Measurements from ENCODE around the gene TMPRSS11A.

The TMPRSS11A gene

GRCh38 chr4:67963356-67963755 lies at the start of gene TMPRSS11A:
Gene TMPRSS11A (minus strand): TSS chr4:67963493. CDS start chr4:67963393, 100 bp downstream.
- Histone ChIP-seq H3K4me1 (ENCODE audit: control insufficient read depth in 1 of 2, insufficient read depth in 1 of 2, low read depth in 1 of 2, low read length in 1 of 2) (no peaks in the 10 kb centered on the region), H3K27me3 (no peaks in the 10 kb centered on the region), H3K27ac (no peak within 1 kb of the TSS), H3K36me3 (no peaks in the 10 kb centered on the region), H3K9me3 (no peaks in the 10 kb centered on the region), H3K4me3 (ENCODE audit: low read depth in 1 of 2, low read length in 1 of 2) (no peak within 1 kb of the TSS)
- no peak for TF ChIP-seq CTCF (IDR thresholded peaks at IDR 0.05)

- Histone ChIP-seq H3K36me3 (no peaks in the 10 kb centered on the region), H3K4me3 (ENCODE audit: low read depth in 1 of 2, low read length in 1 of 2) (no peak overlapping the region), H3K27ac (no peak overlapping the region), H3K27me3 (no peaks in the 10 kb centered on the region), H3K4me1 (ENCODE audit: control insufficient read depth in 1 of 2, insufficient read depth in 1 of 2, low read depth in 1 of 2, low read length in 1 of 2) (no peaks in the 10 kb centered on the region), H3K9me3 (no peaks in the 10 kb centered on the region)
- TF ChIP-seq CTCF (IDR thresholded peaks at IDR 0.05) = no peak
These were observed 48.4 kb upstream of the TMPRSS11A start for GRCh38 chr4:68011684-68012083.

- Histone ChIP-seq H3K4me3 (ENCODE audit: low read depth in 1 of 2, low read length in 1 of 2) (no peak overlapping the region), H3K4me1 (ENCODE audit: control insufficient read depth in 1 of 2, insufficient read depth in 1 of 2, low read depth in 1 of 2, low read length in 1 of 2) (no peaks in the 10 kb centered on the region), H3K36me3 (no peaks in the 10 kb centered on the region), H3K27me3 (no peaks in the 10 kb centered on the region), H3K9me3 (no peaks in the 10 kb centered on the region), H3K27ac (no peak overlapping the region)
- no peak for TF ChIP-seq CTCF (IDR thresholded peaks at IDR 0.05)
These were observed 39.6 kb upstream of the TMPRSS11A start for GRCh38 chr4:68002906-68003305.

GRCh38 chr4:67996127-67996526 lies 32.8 kb upstream of the TMPRSS11A start:
- no peak overlapping the region for H3K27ac ChIP-seq
- TF ChIP-seq CTCF (IDR thresholded peaks at IDR 0.05) = no peak
- H3K27me3 ChIP-seq = no peaks in the 10 kb centered on the region
- H3K4me1 ChIP-seq (ENCODE audit: control insufficient read depth in 1 of 2, insufficient read depth in 1 of 2, low read depth in 1 of 2, low read length in 1 of 2) = no peaks in the 10 kb centered on the region
- no peaks in the 10 kb centered on the region for H3K9me3 ChIP-seq
- H3K4me3 ChIP-seq (ENCODE audit: low read depth in 1 of 2, low read length in 1 of 2) = no peak overlapping the region
- H3K36me3 ChIP-seq = no peaks in the 10 kb centered on the region

- Histone ChIP-seq H3K4me3 (ENCODE audit: low read depth in 1 of 2, low read length in 1 of 2) (no peak overlapping the region), H3K27ac (no peak overlapping the region), H3K9me3 (no peaks in the 10 kb centered on the region), H3K27me3 (no peaks in the 10 kb centered on the region), H3K36me3 (no peaks in the 10 kb centered on the region), H3K4me1 (ENCODE audit: control insufficient read depth in 1 of 2, insufficient read depth in 1 of 2, low read depth in 1 of 2, low read length in 1 of 2) (no peaks in the 10 kb centered on the region)
- TF ChIP-seq CTCF (IDR thresholded peaks at IDR 0.05) = no peak
These were observed 25.7 kb upstream of the TMPRSS11A start for GRCh38 chr4:67988991-67989390.

GRCh38 chr4:67983333-67983732 lies 20.0 kb upstream of the TMPRSS11A start:
- Histone ChIP-seq H3K4me3 (ENCODE audit: low read depth in 1 of 2, low read length in 1 of 2) (no peak overlapping the region), H3K9me3 (no peaks in the 10 kb centered on the region), H3K4me1 (ENCODE audit: control insufficient read depth in 1 of 2, insufficient read depth in 1 of 2, low read depth in 1 of 2, low read length in 1 of 2) (no peaks in the 10 kb centered on the region), H3K27ac (no peak overlapping the region), H3K36me3 (no peaks in the 10 kb centered on the region), H3K27me3 (no peaks in the 10 kb centered on the region)
- no peak for TF ChIP-seq CTCF (IDR thresholded peaks at IDR 0.05)
